HUES48 (cell line): Measurements from ENCODE around the gene SOX6.
"Not testable (repeated sequence)": the region's sequence is repeated elsewhere in the genome, so short reads cannot be mapped to it uniquely, and the experiment has no call there.

ENCODE experiments used
- H3K27ac ChIP-seq: one replicate; pipeline ENCODE4 v1.7.0; 2013; ENCODE audit warnings: low read depth, low read length, inconsistent platforms
- H3K27me3 ChIP-seq: 2 replicates; pipeline ENCODE4 v1.6.1; 2013; ENCODE audit warnings: mild to moderate bottlenecking, low read length; ENCODE audit not compliant: control insufficient read depth, insufficient read depth
- H3K36me3 ChIP-seq: 2 replicates; pipeline ENCODE4 v1.6.1; 2013; ENCODE audit warnings: low read length; ENCODE audit not compliant: control insufficient read depth, insufficient read depth
- H3K4me1 ChIP-seq: 2 replicates; pipeline ENCODE4 v1.6.1; 2013; ENCODE audit warnings: mild to moderate bottlenecking, low read length; ENCODE audit not compliant: control insufficient read depth, insufficient read depth
- H3K4me3 ChIP-seq: 2 replicates; pipeline ENCODE4 v1.5.1; 2013; ENCODE audit warnings: mild to moderate bottlenecking, low read depth, low read length
- H3K9ac ChIP-seq: 2 replicates; pipeline ENCODE4 v1.6.1; 2013; ENCODE audit warnings: mild to moderate bottlenecking, low read depth, low read length, moderate library complexity
- H3K9me3 ChIP-seq: 2 replicates; pipeline ENCODE4 v1.6.1; 2013; ENCODE audit warnings: low read length; ENCODE audit not compliant: control insufficient read depth, insufficient read depth

Gene SOX6

DNA sequence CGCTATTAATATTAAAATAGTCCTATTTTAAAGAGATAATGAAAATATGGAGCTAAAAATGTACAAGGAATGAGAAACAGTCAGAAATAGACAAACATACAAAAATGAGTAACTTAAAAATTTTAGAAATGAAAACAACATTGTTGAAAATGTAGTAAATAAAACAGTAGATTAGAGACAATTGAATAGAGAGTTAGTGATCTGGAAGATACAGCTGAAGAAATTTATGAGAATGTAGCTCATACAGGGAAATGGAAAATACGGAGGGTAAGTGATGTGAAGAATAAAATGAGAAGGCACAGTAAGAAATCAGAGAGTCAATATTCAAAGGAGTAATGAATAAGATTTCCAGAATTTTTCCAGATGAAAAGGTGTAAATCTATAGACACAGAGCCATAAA is 424.8 kb downstream of the SOX6 start:
- Histone ChIP-seq H3K4me1 (no peaks in the 10 kb centered on the region), H3K36me3 (no peaks in the 10 kb centered on the region), H3K4me3 (no peak overlapping the region)

DNA sequence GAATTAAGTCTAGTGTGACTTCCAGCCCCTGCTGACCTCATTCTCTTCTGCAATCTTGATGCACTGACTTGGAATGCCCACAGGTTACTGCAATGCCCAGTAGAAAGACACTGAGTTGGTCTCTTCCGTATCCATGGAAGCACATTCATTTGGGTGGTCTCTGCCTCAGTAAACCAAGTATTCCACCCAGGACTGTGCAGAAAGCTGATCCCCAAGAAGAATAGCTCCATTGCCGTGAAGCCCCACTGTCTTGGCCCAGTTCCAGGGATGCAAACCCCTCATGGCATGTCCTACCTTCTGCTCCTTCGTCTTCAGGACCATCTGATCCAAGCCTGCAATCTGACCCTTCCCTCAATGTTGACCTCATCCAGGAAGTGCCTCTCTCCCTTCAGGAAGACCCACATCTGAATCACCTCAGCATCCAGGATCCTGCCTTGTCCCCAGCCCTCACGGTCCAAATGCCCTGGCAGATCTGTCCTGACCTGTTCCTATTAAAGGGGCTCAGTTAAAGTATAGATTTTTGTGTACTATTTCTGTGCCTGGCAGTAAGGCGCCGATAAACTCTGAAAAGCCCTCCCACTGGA is 425.8 kb downstream of the SOX6 start:
- Histone ChIP-seq H3K9ac (no peak overlapping the region), H3K27me3 (no peaks in the 10 kb centered on the region), H3K9me3 (no peaks in the 10 kb centered on the region)

More for the DNA sequence above, 424.8 kb downstream of the SOX6 start:
- Histone ChIP-seq H3K9me3 (no peaks in the 10 kb centered on the region), H3K9ac (no peak overlapping the region), H3K27ac (no peak overlapping the region), H3K27me3 (no peaks in the 10 kb centered on the region)

DNA sequence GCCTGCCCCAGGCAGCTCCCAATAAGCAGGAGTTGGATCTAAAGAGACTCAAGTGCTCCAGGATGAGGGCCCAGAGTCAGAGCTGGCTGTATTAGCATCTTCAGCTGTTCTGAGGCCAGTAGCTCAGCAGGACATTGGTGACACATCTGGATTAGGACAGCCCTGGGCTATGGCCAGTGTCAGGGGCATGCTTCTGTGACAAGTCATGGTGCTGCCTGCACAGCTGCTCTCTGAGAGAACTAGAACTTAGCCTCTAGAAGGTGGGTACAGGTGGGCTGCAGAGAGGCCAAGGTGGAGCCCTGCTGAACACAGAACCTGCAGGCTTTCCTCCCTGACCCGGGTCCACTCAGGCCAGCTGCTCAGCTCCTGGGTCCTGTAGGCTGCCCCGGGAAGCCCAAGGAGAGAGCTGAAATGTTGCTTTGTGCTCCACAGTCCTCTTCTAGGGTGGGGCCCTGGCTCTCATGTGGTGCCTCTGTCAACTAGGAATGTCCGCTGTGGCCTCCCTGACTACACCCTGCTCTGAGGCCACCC is 426.9 kb downstream of the SOX6 start:
- Histone ChIP-seq H3K27ac (no peak overlapping the region), H3K4me3 (no peak overlapping the region), H3K36me3 (no peaks in the 10 kb centered on the region)

More for the DNA sequence above, 425.8 kb downstream of the SOX6 start:
- no peak overlapping the region for H3K27ac ChIP-seq
- no peaks in the 10 kb centered on the region for H3K36me3 ChIP-seq
- no peaks in the 10 kb centered on the region for H3K4me1 ChIP-seq
- H3K4me3 ChIP-seq = no peak overlapping the region

DNA sequence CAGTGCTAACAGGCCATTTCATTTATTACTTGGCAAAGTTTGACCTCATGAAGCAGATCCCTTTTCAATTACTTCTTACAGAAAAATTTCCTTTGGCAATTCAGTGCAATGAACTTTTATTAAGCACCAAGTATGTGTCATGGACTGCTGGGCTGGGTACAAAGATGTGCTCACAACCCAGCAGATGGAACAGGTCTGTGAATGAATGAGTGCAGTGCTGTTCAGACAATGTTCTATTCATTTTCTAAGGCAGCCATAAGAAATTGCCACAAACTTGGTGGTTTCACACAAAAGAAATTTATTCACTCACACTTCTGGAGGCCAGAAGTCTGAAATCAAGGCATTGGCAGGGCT is 428.5 kb downstream of the SOX6 start:
- no peak overlapping the region for H3K4me3 ChIP-seq

More for the DNA sequence above, 426.9 kb downstream of the SOX6 start:
- Histone ChIP-seq H3K9ac (no peak overlapping the region), H3K4me1 (no peaks in the 10 kb centered on the region), H3K9me3 (no peaks in the 10 kb centered on the region), H3K27me3 (no peaks in the 10 kb centered on the region)

DNA sequence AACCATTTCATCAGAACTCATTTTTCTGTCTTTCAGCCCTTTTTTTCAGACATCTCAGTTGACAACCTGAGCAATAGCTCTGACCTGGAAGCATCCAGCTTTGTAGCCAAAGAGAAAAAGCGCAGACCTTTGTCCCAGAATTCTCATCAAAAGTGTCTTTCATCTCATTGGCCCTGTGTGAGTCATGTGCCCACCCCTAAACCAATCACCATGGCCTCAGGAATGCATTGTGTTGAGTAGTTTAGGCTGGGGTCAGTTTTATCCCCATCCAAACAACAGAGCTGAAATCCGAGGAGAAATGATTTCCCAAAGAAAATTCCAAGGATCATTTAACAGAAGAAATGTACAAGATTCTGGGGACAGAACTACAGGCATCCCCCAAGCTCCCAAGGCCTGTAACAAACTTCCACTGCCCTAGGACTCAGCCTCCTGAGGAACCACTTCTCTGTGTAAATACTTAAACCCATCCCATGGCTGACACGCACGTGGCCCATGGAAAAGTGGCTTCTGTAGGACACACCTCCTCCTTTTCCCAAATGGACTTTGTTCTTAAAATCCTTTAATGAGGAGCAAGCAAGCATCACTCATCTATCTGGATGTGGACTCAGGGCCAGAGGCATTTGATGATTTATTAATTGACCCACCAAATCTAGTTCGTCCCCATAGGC is 429.0 kb downstream of the SOX6 start:
- Histone ChIP-seq H3K9ac (no peak overlapping the region), H3K4me3 (no peak overlapping the region), H3K27ac (no peak overlapping the region), H3K9me3 (no peaks in the 10 kb centered on the region), H3K27me3 (no peaks in the 10 kb centered on the region), H3K4me1 (no peaks in the 10 kb centered on the region), H3K36me3 (no peaks in the 10 kb centered on the region)

More for the DNA sequence above, 428.5 kb downstream of the SOX6 start:
- Histone ChIP-seq H3K9me3 (no peaks in the 10 kb centered on the region), H3K4me1 (no peaks in the 10 kb centered on the region), H3K36me3 (no peaks in the 10 kb centered on the region), H3K27ac (no peak overlapping the region), H3K27me3 (no peaks in the 10 kb centered on the region), H3K9ac (no peak overlapping the region)

DNA sequence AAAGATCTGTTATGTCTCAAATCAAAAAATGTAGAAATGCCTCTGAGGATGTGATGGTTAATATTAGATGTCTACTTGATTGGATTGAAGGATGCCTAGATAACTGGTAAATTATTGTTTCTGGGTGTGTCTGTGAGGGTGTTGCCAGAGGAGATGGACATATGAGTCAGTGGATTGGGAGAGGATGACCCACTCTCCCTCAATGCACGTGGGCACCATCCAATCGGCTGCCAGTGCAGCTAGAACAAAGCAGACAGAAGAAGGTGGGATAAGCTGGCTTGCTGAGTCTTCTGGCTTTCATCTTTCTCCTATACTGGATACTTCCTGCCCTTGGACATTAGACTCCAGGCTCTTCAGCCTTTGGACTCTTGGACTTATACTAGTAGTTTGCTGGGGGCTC is 430.3 kb downstream of the SOX6 start:
- Histone ChIP-seq H3K36me3 (no peaks in the 10 kb centered on the region), H3K27me3 (no peaks in the 10 kb centered on the region), H3K27ac (no peak overlapping the region), H3K9ac (no peak overlapping the region), H3K4me1 (no peaks in the 10 kb centered on the region), H3K9me3 (no peaks in the 10 kb centered on the region), H3K4me3 (no peak overlapping the region)

DNA sequence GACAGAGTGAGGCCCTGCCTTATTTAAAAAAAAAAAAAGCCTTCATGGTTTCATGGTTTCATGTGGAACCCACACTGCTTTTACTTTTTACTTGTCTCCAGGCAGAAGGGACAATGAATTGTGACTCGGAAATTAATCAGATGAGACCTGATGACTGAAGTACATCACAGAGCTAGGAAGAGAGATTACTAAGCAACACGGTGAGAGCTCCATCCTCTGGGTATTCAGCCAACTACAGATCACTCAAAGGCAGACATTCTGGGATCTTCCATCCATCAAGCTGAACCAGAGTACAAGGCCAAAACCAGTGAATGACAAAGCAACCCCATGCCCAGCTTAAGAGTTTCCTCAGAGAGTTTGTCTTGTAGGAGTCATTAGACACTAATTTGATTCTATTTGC is 433.2 kb downstream of the SOX6 start:
- Histone ChIP-seq H3K36me3 (no peaks in the 10 kb centered on the region), H3K27ac (no peak overlapping the region), H3K9ac (no peak overlapping the region), H3K4me3 (no peak overlapping the region), H3K9me3 (no peaks in the 10 kb centered on the region), H3K27me3 (no peaks in the 10 kb centered on the region), H3K4me1 (no peaks in the 10 kb centered on the region)

DNA sequence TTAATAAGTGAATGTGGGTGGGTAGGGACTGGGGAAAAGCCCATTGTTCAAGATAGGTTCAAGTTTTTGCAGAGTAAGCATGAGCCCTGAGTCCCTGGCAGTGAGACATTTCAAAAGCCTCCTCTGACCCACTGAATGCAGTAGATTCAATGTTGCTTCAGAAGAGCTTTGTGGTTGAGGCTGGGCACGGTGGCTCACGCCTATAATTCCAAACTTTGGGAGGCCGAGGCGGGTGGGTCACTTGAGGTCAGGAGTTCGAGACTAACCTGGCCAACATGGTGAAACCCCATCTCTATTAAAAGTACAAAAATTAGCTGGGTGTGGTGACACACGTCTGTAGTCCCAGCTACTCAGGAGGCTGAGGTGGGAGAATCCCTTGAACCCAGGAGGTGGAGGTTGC is 433.6 kb downstream of the SOX6 start:
- H3K9me3 ChIP-seq, H3K36me3 ChIP-seq, H3K4me3 ChIP-seq, H3K27ac ChIP-seq, H3K4me1 ChIP-seq, H3K27me3 ChIP-seq, H3K9ac ChIP-seq: not testable (repeated sequence)

DNA sequence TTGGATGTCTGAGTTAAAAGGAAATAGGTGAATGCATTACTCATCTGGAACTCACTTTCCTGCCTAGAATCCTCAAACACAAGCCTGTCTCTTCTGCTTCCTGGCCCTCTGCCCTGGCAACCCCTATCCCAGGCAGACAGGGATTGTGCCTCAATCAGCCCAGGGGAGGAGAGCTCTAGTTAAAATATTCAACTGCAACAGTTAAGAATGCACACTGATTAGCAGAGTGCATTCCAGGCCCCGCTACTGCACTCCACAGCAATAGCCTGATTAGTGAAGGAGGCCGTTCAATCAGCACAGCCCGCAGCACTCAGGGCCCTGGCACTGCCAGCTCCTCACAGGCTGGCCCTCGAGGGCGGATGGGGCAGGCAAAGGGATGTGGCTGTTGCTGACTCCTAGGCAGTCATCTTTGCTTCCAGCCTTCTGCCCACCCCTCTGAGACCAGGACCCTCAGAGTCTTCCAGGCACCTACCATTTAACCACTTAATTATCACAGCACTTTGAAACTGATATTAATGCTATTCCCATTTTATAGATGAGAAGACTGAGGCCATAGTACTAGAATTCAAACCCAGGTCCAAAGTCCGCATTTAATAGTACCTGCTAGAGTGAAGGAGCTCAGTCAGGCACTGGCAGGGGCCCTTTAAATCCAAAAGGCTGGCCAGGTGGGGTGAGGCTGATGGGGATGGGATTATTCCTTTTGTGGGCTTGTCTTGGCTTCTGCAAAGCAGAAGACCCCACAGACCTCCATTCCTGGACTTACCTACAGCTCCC is 435.3 kb downstream of the SOX6 start:
- no peaks in the 10 kb centered on the region for H3K4me1 ChIP-seq
- H3K4me3 ChIP-seq = no peak overlapping the region
- H3K27ac ChIP-seq = no peak overlapping the region
- H3K27me3 ChIP-seq = no peaks in the 10 kb centered on the region
- no peak overlapping the region for H3K9ac ChIP-seq
- H3K36me3 ChIP-seq = no peaks in the 10 kb centered on the region
- no peaks in the 10 kb centered on the region for H3K9me3 ChIP-seq

DNA sequence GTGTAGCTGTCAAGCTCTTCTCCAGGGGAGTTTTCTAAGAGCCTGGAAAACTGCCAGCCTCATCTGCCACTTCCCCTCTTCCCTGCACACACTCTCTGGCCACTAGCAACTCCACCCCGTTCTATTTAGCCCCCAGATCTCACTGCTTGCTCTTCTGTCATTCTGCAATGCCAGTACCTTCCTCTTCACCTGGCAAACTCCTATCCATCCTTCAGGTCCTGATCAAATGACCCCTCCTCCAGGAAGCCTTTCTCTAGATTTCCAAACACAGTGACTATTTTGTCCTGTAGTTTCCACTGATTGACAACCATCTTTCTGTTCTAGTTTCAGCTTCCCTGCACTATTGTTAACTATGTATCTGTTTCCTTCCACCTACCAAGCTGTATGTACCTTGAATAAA is 437.7 kb downstream of the SOX6 start:
- H3K4me1 ChIP-seq = no peaks in the 10 kb centered on the region
- no peak overlapping the region for H3K9ac ChIP-seq
- no peak overlapping the region for H3K27ac ChIP-seq
- H3K4me3 ChIP-seq = no peak overlapping the region
- no peaks in the 10 kb centered on the region for H3K9me3 ChIP-seq
- no peaks in the 10 kb centered on the region for H3K36me3 ChIP-seq
- H3K27me3 ChIP-seq = no peaks in the 10 kb centered on the region

DNA sequence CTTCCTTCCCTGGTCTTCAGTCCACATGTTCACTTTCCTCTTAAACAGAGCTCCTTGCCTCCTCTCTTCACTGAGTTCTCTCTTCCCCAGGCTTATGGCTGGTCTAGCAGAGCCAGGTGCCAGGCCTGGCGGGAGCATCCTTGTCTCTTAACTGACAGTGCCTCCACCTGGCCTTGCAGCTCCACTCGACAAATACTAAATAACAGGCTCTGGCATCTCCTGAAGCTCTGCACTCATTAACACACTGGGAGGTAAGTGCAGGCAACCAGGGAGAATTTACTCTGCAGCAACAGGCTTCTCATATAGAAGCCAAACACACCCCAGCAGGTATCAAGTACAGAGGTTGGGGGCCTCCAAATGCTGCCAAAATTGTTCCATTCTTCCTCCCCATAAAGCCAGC is 438.1 kb downstream of the SOX6 start:
- no peak overlapping the region for H3K4me3 ChIP-seq
- H3K36me3 ChIP-seq = no peaks in the 10 kb centered on the region
- H3K27me3 ChIP-seq = no peaks in the 10 kb centered on the region
- H3K27ac ChIP-seq = no peak overlapping the region
- no peaks in the 10 kb centered on the region for H3K9me3 ChIP-seq
- no peak overlapping the region for H3K9ac ChIP-seq
- H3K4me1 ChIP-seq = no peaks in the 10 kb centered on the region
